GM06990 (cell line): Measurements from ENCODE around the gene ENO3.

ENCODE experiments used
- DNase-seq: peaks from one replicate; pipeline ENCODE4 v3.0.0-alpha.2; 2011; ENCODE audit not compliant: insufficient read length; ENCODE audit errors: extremely low read depth
- H3K27me3 ChIP-seq: replicated peaks from 2 replicates; pipeline ENCODE4 v1.6.0; 2011; ENCODE audit warnings: low read length; ENCODE audit not compliant: control insufficient read depth, insufficient read depth
- H3K36me3 ChIP-seq: 2 replicates; pipeline ENCODE4 v1.5.1; 2011; ENCODE audit warnings: low read length; ENCODE audit not compliant: control insufficient read depth, insufficient read depth
- H3K4me3 ChIP-seq: replicated peaks from 2 replicates; pipeline ENCODE4 v1.5.1; 2011; ENCODE audit warnings: low read depth, mild to moderate bottlenecking, control low read depth, low read length
- TF ChIP-seq, protein P1 (sequence below): IDR thresholded peaks from 2 replicates; pipeline ENCODE4 v1.5.1; 2011; ENCODE audit warnings: low read length, control low read depth, mild to moderate bottlenecking, inconsistent platforms; ENCODE audit not compliant: insufficient read depth, poor library complexity, severe bottlenecking

Gene ENO3

GRCh38 chr17:4949321-4950074 is 1.4 kb upstream of the ENO3 start:
- Histone ChIP-seq H3K4me3 (peak overlapping the region; percentile 100), H3K27me3 (no peaks in the 10 kb centered on the region), H3K36me3 (peaks cover 20% of the 10 kb centered on the region)
- DNase-seq: peak; percentile 91
- TF ChIP-seq, protein P1, sequence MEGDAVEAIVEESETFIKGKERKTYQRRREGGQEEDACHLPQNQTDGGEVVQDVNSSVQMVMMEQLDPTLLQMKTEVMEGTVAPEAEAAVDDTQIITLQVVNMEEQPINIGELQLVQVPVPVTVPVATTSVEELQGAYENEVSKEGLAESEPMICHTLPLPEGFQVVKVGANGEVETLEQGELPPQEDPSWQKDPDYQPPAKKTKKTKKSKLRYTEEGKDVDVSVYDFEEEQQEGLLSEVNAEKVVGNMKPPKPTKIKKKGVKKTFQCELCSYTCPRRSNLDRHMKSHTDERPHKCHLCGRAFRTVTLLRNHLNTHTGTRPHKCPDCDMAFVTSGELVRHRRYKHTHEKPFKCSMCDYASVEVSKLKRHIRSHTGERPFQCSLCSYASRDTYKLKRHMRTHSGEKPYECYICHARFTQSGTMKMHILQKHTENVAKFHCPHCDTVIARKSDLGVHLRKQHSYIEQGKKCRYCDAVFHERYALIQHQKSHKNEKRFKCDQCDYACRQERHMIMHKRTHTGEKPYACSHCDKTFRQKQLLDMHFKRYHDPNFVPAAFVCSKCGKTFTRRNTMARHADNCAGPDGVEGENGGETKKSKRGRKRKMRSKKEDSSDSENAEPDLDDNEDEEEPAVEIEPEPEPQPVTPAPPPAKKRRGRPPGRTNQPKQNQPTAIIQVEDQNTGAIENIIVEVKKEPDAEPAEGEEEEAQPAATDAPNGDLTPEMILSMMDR: no peak

GRCh38 chr17:4950075-4950745 is 709 bp upstream of the ENO3 start:
- H3K36me3 ChIP-seq: peaks cover 16% of the 10 kb centered on the region
- no peak for DNase-seq
- no peaks in the 10 kb centered on the region for H3K27me3 ChIP-seq
- TF ChIP-seq, protein P1: no peak
- H3K4me3 ChIP-seq: peak overlapping the region; percentile 100

DNA sequence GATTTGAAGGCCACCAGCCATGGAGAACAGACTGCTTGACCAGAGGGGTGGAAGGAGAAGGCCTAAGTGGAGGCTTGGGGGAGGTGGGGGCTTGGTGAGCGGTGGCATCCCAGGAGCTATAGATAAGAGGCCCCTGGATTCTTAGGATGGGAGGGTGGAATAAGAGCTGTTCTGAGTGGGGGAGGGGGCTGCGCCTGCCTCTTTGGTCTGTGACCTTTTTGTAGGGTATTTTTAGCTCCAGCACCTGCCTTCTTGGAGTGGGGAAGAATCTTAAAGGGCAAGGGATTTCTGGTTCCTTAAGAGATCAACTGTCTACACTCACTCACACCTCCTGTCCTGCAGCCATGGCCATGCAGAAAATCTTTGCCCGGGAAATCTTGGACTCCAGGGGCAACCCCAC is 567 bp downstream of the ENO3 start:
- TF ChIP-seq, protein P1: no peak
- Histone ChIP-seq H3K36me3 (peaks cover 5% of the 10 kb centered on the region), H3K4me3 (no peak overlapping the region), H3K27me3 (no peaks in the 10 kb centered on the region)
- DNase-seq: no peak

DNA sequence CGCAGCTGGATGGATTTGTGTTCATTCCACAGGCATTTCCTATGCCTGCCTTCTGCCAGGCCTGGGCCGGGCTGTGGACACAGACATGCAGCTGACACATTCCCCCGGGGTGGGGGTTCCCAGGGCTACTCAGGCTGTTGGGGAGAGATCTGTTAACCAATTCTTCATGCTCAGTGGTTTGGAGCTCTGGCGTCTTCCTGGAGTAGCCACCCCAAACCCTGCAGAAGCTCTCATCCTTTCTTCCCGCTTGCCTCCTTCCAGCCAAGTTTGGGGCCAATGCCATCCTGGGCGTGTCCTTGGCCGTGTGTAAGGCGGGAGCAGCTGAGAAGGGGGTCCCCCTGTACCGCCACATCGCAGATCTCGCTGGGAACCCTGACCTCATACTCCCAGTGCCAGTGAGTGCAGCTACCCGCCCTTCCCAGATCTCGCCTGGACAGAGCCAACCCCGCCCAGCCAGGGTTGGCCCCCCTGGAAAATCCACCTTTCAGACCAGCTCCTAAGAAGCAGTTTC is 2.6 kb downstream of the ENO3 start:
- TF ChIP-seq, protein P1: no peak
- DNase-seq: no peak
- no peaks in the 10 kb centered on the region for H3K36me3 ChIP-seq
- no peak overlapping the region for H3K4me3 ChIP-seq
- H3K27me3 ChIP-seq: no peaks in the 10 kb centered on the region

DNA sequence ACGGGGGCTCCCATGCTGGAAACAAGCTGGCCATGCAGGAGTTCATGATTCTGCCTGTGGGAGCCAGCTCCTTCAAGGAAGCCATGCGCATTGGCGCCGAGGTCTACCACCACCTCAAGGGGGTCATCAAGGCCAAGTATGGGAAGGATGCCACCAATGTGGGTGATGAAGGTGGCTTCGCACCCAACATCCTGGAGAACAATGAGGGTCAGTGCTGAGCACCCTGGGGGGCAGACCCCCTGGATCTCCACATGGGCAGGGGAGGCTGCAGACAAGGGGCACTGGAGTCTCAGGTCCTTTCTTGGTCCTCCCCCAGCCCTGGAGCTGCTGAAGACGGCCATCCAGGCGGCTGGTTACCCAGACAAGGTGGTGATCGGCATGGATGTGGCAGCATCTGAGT is 4.2 kb downstream of the ENO3 start:
- Histone ChIP-seq H3K27me3 (no peaks in the 10 kb centered on the region), H3K4me3 (no peak overlapping the region), H3K36me3 (peaks cover 7% of the 10 kb centered on the region)
- TF ChIP-seq, protein P1: no peak
- DNase-seq: no peak
